Activated naive CD8-positive, alpha-beta T cell treated with anti-CD3 and anti-CD28 coated beads, Interleukin-2, amount 50 U/mL, for 16 hours (primary cell): Measurements from ENCODE around the gene IL16.

Source experiments
- DNase-seq: peaks from one replicate; pipeline ENCODE4 v3.0.0-alpha.2; 2020; ENCODE audit warnings: low read depth, low spot score

Gene IL16

GRCh38 chr15:81255958-81256320 is 59.3 kb downstream of the IL16 start:
- no peak for DNase-seq

DNA sequence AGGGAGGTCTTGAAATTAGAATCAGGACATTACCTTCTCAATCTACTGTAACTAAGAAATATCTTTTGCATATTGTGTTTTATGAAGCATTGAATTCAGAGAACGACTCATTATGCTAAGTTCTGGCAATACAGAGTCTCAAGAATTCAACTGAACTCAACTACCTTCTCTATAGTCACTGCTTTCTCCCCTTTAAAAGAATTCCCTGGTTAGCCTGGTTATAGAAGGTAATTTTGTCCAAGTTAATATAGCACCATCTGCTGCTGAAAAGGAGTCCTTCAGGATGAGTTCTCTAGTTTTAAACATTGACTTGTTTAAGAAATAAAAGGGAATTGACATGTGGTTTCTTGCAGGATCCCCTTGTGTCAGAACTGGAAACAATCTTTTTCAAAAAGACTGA is 60.2 kb downstream of the IL16 start:
- no peak for DNase-seq

DNA sequence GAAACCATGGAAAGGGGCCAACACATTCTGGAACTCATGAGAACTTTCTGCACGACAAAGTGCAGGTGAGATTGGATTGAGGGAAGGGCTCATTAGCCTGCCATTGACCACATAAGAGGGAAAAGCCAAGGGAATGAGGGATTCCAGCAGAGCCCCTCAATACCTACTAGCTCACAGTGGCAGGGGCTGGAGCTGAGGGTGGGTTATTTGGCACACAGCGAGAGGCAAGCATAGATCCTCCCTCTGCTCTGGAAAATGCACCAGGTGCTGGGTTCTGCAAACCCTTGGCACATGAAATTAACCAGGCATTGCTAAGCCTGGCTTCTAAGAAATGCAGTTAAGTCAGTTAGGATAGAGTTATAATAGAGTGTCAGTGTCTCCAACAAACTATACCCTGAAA is 60.8 kb downstream of the IL16 start:
- no peak for DNase-seq

GRCh38 chr15:81258455-81258854 is 61.8 kb downstream of the IL16 start:
- DNase-seq = no peak

- no peak for DNase-seq
These were observed 63.1 kb downstream of the IL16 start for GRCh38 chr15:81259760-81260298.

DNA sequence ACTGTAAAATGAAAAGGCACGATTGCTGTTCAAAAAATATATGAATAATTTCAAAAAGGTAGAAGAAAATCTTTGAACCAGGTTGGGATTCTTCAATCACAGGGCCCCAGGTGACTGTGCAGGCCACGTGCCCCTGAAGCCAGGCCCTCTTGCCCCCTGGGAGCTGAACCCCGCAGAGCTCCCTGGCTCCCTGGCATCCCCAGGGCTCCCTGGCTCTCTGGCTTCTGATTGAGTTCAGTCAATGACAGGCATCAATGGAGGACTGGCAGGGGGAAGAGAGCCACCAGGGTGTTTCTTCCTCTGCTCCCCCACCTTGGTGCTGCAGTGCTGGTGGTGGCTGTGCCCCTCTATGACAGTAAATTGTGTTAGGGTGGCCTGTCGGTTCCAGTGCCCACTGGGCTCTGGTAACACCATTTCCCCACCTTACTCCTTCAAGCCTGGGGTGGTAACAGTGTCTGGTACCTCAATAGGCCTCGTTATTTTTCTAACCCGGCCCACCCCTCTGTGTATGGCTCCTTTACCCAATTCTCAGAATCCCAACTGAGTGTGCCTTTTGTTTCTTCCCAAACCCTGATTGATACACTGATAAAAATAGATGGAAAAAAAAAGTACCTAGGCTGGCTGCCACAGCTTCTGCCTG is 64.6 kb downstream of the IL16 start:
- no peak for DNase-seq

DNA sequence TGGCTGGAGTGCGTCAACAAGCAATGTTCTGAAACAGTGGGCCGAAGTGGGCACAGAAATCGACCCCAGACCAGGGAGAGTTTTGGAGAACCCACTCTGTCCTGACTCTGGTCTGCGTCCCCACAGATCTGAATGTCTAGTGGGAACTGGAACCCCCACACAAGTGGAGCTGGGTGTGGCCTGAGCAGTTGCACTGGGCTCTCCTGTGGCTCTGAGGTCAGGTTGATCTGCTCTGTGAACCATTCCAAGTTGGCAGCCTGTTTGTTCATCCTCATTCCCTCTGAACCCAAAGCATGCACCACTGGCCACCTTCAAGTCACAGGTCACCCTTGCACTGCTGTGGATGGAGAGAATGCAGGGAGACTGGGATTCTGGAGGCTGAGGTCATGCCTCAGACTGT is 66.8 kb downstream of the IL16 start:
- DNase-seq = no peak

DNA sequence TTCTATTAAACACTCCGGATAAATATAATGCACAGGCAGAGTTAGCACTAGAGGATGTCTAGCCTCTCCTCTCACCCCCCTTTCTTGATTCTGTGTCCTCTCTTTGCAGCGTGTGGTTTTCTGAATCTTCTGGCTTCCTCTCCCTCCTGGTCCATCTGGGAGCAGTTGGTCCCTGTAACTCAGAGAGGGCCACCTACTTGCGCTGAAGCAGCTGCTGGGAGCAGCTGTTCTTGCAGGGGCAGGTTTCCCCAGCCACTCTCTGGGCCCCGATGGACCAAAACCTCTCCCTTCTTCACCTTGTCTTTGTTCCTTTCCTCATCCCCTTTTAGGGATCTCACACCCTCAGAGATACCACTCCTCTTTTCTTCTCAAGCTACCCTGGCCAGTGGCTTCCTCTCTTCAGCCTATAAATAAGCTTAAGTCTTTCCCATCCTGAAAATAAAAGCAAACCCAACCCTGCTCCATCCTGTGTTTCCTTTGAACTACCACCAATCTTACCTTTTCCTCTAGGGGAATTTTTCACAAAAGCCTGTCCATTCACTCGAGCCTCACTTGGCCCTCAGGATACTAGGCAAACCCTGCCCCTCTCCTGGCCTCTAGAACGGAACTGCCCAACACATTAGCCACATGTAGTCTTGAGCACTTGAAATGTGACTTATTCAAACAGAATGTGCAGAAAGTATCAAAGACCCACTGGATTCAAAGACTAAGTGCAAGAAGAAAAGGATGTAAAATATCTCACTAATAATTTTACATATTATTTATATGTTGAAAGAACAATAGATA is 67.6 kb downstream of the IL16 start:
- no peak for DNase-seq

DNA sequence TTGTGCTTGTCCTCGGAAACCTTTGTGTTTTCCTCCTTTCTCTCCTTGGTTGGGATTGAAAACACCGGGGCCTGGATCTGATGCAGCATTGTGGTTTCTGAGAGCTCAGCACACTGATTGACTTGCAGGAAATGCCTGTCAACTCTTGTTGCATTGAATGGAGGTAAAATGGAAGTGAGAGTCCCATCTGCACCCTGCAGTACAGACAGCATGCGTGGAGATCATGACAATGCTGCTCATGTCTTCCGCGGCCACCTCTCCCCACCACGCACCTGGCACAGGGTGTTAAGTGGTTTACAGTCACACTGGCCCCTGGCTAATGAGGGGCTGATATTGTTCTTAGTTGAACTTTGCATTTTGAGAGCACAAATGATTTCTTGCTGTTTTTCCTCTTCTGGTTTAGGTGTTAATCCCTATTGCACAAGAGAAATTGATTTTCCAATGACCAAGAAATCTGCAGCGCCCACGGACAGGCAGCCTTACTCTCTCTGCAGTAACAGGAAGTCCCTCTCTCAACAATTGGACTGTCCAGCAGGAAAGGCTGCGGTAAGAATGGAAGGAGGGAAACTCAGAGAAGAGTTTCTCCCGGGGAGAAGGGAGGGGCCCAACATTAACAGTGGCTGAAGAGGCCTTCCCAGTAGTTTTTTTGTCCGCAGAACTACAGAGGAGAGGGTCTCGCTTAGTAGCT is 68.7 kb downstream of the IL16 start:
- DNase-seq = no peak

GRCh38 chr15:81265944-81266775 is 69.5 kb downstream of the IL16 start:
- peak; percentile 81 for DNase-seq

DNA sequence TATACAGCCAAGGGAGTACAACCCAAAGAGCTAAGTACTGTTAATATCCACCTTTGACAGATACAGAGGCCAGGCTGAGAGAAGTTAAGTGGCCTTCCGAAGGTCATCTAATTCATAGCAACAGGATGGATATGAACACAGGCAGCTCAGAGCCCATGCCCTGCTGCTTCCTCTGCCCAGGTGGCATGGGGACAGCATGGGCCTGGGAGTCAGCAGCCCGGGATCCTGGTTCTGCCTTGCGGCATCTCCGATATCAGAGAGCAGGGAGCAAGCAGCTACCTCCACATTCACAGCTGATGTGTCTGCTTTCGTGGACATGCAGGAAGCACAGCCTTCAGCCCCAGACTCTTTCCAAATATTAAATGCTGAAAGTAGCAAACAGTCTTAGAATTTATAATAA is 71.7 kb downstream of the IL16 start:
- no peak for DNase-seq

DNA sequence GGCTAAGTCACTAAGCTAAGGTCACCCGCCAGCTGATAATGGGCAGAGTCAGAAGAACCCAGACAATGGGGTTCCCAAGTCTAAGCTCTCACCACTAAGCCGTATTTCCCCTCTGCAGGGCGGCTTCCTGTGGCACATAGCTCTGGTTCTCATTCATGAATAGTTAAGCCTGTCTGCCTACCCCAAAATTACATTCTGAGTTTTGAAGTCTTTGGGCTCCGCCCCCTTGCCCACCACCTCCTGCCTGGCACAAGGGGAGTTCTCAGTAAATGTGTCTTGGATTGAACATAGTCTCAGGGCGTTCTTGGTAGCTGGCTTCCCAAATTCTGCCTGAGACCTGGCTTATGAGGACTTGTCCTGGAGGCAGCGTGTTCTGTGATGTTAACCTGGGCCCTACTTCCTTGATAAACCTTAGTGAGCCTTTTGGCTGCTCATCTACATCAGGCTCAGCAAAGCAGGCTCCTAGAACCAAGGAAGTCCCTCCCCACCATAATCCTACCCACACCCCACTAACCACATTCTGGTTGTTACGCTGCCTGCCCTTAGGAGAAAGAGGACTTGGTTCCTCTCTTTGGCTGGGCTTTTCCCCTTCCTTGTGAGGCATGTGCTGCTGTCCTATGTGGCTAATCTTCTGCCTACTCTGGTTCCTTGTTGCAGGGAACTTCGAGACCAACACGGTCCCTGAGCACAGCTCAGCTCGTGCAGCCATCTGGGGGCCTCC is 72.4 kb downstream of the IL16 start:
- DNase-seq = no peak

DNA sequence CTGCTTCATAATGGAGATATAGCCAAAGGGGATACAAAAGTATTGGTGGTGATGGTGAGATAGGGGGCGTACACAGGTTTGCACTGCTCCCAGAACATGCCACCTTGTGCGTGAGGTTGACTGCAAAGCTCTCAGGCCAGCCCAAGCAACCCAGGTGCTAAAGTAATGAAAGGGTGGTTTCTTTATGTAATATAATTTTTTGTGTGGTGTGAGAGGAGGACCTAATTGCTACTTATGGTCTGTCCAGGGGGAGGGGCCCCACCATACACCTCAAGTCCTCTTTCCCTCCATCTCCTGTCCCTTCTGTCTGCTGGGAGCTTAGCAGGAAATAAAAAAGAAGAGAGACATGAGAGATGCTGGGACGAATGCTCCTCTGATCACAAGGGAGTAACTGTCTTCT is 73.5 kb downstream of the IL16 start:
- no peak for DNase-seq

GRCh38 chr15:81270781-81271491 is 74.3 kb downstream of the IL16 start:
- no peak for DNase-seq

- DNase-seq = no peak
These were observed 75.3 kb downstream of the IL16 start for GRCh38 chr15:81271761-81272644.

DNA sequence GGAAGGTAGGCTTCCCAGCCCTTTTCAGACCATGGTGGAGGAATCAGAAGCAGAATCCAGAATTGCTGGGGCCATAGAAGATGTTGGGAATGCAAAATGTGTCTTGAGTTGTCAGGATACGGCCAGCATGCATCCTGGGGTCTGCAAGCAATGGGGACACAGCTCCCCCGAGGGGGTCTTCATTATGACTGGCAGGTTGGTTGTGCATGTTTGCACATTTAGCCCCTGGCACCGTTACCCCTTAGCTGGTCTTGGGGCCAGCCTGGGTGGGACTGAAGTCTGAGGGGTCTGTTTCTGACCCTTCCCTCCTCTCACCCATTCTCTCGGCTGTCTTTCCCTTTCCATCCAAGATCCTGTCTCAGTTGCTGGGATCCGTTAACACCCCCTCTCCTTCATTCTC is 76.5 kb downstream of the IL16 start:
- no peak for DNase-seq

DNA sequence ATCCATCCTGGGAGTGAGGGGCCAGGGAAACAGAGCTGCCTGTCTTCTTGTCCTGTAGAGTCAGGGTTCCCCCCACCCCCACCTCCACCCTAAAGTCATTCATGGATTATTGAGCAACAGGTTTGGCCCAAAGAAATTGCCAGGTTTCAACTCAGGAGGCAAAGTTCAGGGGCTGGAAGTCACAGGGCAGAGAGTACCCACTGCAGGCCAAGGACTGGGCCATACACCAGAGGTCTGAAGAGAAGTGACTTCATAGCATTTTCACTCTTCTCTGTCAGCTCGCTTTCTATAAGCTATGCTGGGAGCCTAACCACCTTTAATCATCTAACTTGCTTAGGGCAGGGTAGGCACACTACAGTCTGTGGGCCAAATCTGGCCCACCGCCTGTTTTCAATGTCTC is 77.2 kb downstream of the IL16 start:
- no peak for DNase-seq

DNA sequence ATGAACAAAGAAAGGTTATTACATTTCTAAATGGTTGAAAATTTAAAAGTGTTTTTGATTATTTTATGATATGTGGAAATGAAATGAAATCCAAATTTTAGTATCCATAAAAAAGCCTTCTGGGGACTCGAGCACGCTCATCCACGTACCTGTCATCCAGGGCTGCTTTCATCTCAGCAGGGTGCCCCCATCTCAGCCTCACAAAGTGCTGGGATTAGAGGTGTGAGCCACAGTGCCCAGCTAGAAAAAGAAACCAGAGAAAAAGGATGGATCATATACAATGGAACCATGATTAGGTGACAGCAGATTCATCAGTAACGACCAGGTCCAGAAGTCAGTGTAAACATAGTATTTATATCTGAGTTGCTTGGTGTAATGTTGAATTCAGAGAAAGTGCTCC is 77.6 kb downstream of the IL16 start:
- DNase-seq = no peak

DNA sequence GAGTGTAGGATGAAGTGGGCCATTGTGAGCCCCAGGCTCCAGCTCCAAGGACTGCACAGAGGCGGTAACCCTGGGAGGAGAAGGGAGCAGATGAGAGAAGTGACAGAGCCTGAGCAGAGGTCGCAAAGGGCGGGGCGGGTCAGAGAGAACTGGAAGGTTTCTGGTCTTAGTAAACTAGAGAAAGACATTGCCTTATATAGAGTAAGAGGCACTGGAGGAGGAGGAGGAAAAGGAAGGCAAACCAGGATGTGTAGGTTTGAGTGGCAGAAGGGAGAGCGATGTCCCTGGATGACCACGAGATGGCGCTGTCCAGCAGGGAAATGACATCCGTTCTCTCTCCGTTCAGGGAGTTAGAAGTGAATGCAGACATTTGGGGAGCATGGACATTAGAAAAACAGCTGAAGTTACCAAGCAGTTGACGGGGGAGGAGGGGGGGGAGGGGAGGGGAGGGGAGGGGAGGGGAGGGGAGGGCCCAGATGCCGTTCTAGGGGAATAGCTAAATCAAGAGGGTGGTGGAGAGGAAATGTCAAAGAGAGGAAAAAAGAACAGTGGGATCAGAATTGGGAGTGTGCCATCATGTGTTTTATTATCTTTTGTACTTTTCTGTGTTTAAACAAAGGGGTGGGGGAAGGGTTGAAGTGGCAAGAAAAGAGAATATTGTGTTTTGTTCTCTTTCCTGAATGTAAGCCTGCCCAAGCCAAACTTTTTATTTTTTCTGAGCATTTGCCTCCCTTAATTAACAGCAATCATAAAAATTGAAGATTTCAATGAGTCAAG is 78.4 kb downstream of the IL16 start:
- peak; percentile 55 for DNase-seq
